ENCODE results near the gene VSTM2B. TPM values are rescaled to one million over a fixed set of nuclear protein-coding genes. Genes with fewer than 3 reads are reported as not detected.

VSTM2B gene
- polyA plus RNA-seq, 1 donor (not counting 4 experiments of a cell fraction or from before 2014, with no cell fraction given): not detected

- Histone ChIP-seq H3K27me3 (ENCODE audit: control insufficient read depth, extremely low read depth, insufficient read depth, low read length) (no peaks in the 10 kb centered on the region), H3K27ac (ENCODE audit: control insufficient read depth, insufficient read depth, low read length) (no peak overlapping the region), H4K20me1 (ENCODE audit: control insufficient read depth, extremely low read depth, insufficient read depth, low read length) (no peaks in the 10 kb centered on the region), H3K36me3 (ENCODE audit: control insufficient read depth in 2 of 2, extremely low read depth in 1 of 2, insufficient read depth in 2 of 2, low read length in 2 of 2) (no peaks in the 10 kb centered on the region), H3K4me3 (ENCODE audit: control insufficient read depth in 2 of 3, extremely low read depth in 1 of 3, insufficient read depth in 2 of 3, low read depth in 1 of 3, low read length in 3 of 3) (no peak overlapping the region), H3K9me1 (ENCODE audit: control insufficient read depth, extremely low read depth, insufficient read depth, low read length) (no peaks in the 10 kb centered on the region), H2AFZ (ENCODE audit: control insufficient read depth, low read length) (no peak overlapping the region), H3K9me3 (ENCODE audit: control insufficient read depth, low read depth, low read length) (no peaks in the 10 kb centered on the region), H3K4me1 (ENCODE audit: control insufficient read depth, extremely low read depth, insufficient read depth, low read length) (no peaks in the 10 kb centered on the region), H3K4me2 (ENCODE audit: control insufficient read depth, extremely low read depth, insufficient read depth, low read depth, low read length) (no peak overlapping the region), H3K9ac (ENCODE audit: control insufficient read depth, extremely low read depth, insufficient read depth, low read length) (no peak overlapping the region), H3K79me2 (ENCODE audit: control insufficient read depth, insufficient read depth, low read length) (no peaks in the 10 kb centered on the region)
- FAIRE-seq (no peak), DNase-seq (ENCODE audit: low read depth, low spot score) (no peak)
- dilution Hi-C loops (cut with MboI; ENCODE audit: extremely low pct_ligation_motif_present, low sequenced_read_pairs): no loop called here
- TF ChIP-seq EZH2 (IDR thresholded peaks at IDR 0.05; ENCODE audit: low read length): no peak
- no peak for TF ChIP-seq CTCF (optimal IDR thresholded peaks at IDR 0.05 in 1 of 3, IDR thresholded peaks at IDR 0.05 in 1 of 3, conservative IDR thresholded peaks at IDR 0.05 in 1 of 3; ENCODE audit: extremely low read depth in 1 of 3, insufficient read depth in 2 of 3, low read length in 3 of 3)
Observed at GRCh38 chr19:29583196-29583999, 57.6 kb downstream of the VSTM2B start.

- dilution Hi-C loops (cut with MboI; ENCODE audit: extremely low pct_ligation_motif_present, low sequenced_read_pairs): no loop called here
- Histone ChIP-seq H4K20me1 (ENCODE audit: control insufficient read depth, extremely low read depth, insufficient read depth, low read length) (no peaks in the 10 kb centered on the region), H3K79me2 (ENCODE audit: control insufficient read depth, insufficient read depth, low read length) (no peaks in the 10 kb centered on the region), H3K27me3 (ENCODE audit: control insufficient read depth, extremely low read depth, insufficient read depth, low read length) (peaks cover 1% of the 10 kb centered on the region), H3K9me1 (ENCODE audit: control insufficient read depth, extremely low read depth, insufficient read depth, low read length) (no peaks in the 10 kb centered on the region), H3K36me3 (ENCODE audit: control insufficient read depth in 2 of 2, extremely low read depth in 1 of 2, insufficient read depth in 2 of 2, low read length in 2 of 2) (no peaks in the 10 kb centered on the region), H3K4me3 (ENCODE audit: control insufficient read depth in 2 of 3, extremely low read depth in 1 of 3, insufficient read depth in 2 of 3, low read depth in 1 of 3, low read length in 3 of 3) (no peak overlapping the region), H3K9ac (ENCODE audit: control insufficient read depth, extremely low read depth, insufficient read depth, low read length) (no peak overlapping the region), H3K9me3 (ENCODE audit: control insufficient read depth, low read depth, low read length) (no peaks in the 10 kb centered on the region), H3K4me1 (ENCODE audit: control insufficient read depth, extremely low read depth, insufficient read depth, low read length) (no peaks in the 10 kb centered on the region), H3K27ac (ENCODE audit: control insufficient read depth, insufficient read depth, low read length) (no peak overlapping the region), H2AFZ (ENCODE audit: control insufficient read depth, low read length) (no peak overlapping the region), H3K4me2 (ENCODE audit: control insufficient read depth, extremely low read depth, insufficient read depth, low read depth, low read length) (no peak overlapping the region)
- DNase-seq (ENCODE audit: low read depth, low spot score) (no peak), FAIRE-seq (no peak)
- TF ChIP-seq CTCF (optimal IDR thresholded peaks at IDR 0.05 in 1 of 3, IDR thresholded peaks at IDR 0.05 in 1 of 3, conservative IDR thresholded peaks at IDR 0.05 in 1 of 3; ENCODE audit: extremely low read depth in 1 of 3, insufficient read depth in 2 of 3, low read length in 3 of 3) (no peak), EZH2 (IDR thresholded peaks at IDR 0.05; ENCODE audit: low read length) (no peak)
Observed at GRCh38 chr19:29586401-29586800, 60.6 kb downstream of the VSTM2B start.
